Uterus (tissue), 2 donors: ENCODE data around the gene EFCAB5.

ENCODE experiments used
- CTCF ChIP-seq, 4 experiments: fragments of 200-600 bp in 2 of 4; fragments of 450-650 bp in 2 of 4; sonication (generic) in 2 of 4; IDR thresholded peaks; one replicate each; pipeline ENCODE4 v1.5.1; 2016 to 2019; ENCODE audit warnings: antibody characterized with exemption in 4 of 4, mild to moderate bottlenecking in 2 of 4, moderate library complexity in 1 of 4
- POLR2A ChIP-seq, 2 donors: fragments of 450-650 bp; IDR thresholded peaks; one replicate each; pipeline ENCODE4 v1.6.1; 2016; ENCODE audit warnings: antibody characterized with exemption in 2 of 2, mild to moderate bottlenecking in 1 of 2, moderate library complexity in 1 of 2

GRCh38 chr17:29929533-29930408, 11.7 kb upstream of the EFCAB5 start, which contains the start of gene SSH2:
- TF ChIP-seq CTCF (IDR thresholded peaks at IDR 0.05) (peak in 1 of 4 experiments; percentile 27), POLR2A (IDR thresholded peaks at IDR 0.05) (peak in 1 of 2 donors; percentile 54)
